Measurements from ENCODE around the gene HCAR1.
"Not testable (repeated sequence)": the region's sequence is repeated elsewhere in the genome, so short reads cannot be mapped to it uniquely, and the experiment has no call there.

Gene HCAR1

GRCh38 chr12:122730215-122731014 is at the start of gene HCAR1:
Gene HCAR1 (minus strand): TSS chr12:122730844. CDS start chr12:122730339, 505 bp downstream.
- DNase-seq, result no peak

- DNase-seq, result no peak
Observed at GRCh38 chr12:122757568-122757967, 26.9 kb upstream of the HCAR1 start.

GRCh38 chr12:122754790-122755189 is 24.1 kb upstream of the HCAR1 start:
- DNase-seq, result no peak

- DNase-seq, result no peak
Observed at GRCh38 chr12:122753319-122753650, 22.6 kb upstream of the HCAR1 start.

- DNase-seq, result peak; percentile 100
Observed at GRCh38 chr12:122752464-122753318, 22.0 kb upstream of the HCAR1 start, which contains the start of gene DENR. Gene DENR (plus strand): TSS chr12:122752824. CDS start chr12:122753702, 878 bp downstream.

GRCh38 chr12:122750781-122751515 is 20.3 kb upstream of the HCAR1 start:
- DNase-seq, result not testable (repeated sequence)

- DNase-seq, result no peak
Observed at GRCh38 chr12:122749569-122750332, 19.1 kb upstream of the HCAR1 start.

- DNase-seq, result no peak
Observed at GRCh38 chr12:122747224-122748135, 16.8 kb upstream of the HCAR1 start.

- no peak for DNase-seq
Observed at GRCh38 chr12:122743895-122744525, 13.4 kb upstream of the HCAR1 start.

GRCh38 chr12:122740351-122740750 is 9.7 kb upstream of the HCAR1 start:
- DNase-seq, result no peak

GRCh38 chr12:122738571-122738970 is 7.9 kb upstream of the HCAR1 start:
- no peak for DNase-seq

GRCh38 chr12:122732611-122733010 is 2.0 kb upstream of the HCAR1 start:
- DNase-seq, result no peak

- DNase-seq, result no peak
Observed at GRCh38 chr12:122732170-122732569, 1.5 kb upstream of the HCAR1 start.

- DNase-seq, result no peak
Observed at GRCh38 chr12:122729583-122730214, 945 bp downstream of the HCAR1 start.

- DNase-seq, result no peak
Observed at GRCh38 chr12:122726080-122726558, 4.5 kb downstream of the HCAR1 start.

GRCh38 chr12:122725452-122726079 is 5.1 kb downstream of the HCAR1 start:
- DNase-seq, result no peak

- no peak for DNase-seq
Observed at GRCh38 chr12:122724641-122725243, 5.9 kb downstream of the HCAR1 start.

- no peak for DNase-seq
Observed at GRCh38 chr12:122722387-122722786, 8.3 kb downstream of the HCAR1 start.

GRCh38 chr12:122721057-122721545 is 9.5 kb downstream of the HCAR1 start:
- no peak for DNase-seq

All from activated CD4-positive, alpha-beta T cell treated with anti-CD3 and anti-CD28 coated beads, Interleukin-2, amount 50 U/mL, for 1 hour (primary cell).